D341Med (cell line): ENCODE data around the gene AGPAT4.
"Not testable (repeated sequence)": the region's sequence is repeated elsewhere in the genome, so short reads cannot be mapped to it uniquely, and the experiment has no call there.

ENCODE experiments used
- DNase-seq: peaks from one replicate; pipeline ENCODE4 v3.0.0; 2012; ENCODE audit warnings: low spot score

The AGPAT4 gene

GRCh38 chr6:161200610-161201370 is 73.1 kb downstream of the AGPAT4 start:
- no peak for DNase-seq

DNA sequence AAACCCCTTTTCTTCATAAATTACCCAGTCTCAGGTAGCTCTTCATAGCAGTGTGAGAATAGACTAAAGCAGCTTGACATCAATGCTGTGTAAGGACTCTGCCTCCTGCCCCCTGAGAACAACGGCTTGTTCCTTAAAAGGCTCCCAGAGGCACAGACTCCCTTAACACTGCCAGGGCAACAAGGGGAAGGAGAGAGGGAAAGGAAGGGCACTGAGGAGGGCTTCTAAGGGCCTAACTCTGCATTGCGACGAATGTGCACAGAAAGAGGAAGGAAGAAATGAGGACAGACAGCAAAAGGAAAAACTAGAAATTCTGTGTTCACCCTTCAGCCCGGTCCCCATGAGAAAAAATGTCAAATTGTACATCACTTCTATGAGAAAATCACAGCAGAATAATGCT is 74.0 kb downstream of the AGPAT4 start:
- DNase-seq, result no peak

DNA sequence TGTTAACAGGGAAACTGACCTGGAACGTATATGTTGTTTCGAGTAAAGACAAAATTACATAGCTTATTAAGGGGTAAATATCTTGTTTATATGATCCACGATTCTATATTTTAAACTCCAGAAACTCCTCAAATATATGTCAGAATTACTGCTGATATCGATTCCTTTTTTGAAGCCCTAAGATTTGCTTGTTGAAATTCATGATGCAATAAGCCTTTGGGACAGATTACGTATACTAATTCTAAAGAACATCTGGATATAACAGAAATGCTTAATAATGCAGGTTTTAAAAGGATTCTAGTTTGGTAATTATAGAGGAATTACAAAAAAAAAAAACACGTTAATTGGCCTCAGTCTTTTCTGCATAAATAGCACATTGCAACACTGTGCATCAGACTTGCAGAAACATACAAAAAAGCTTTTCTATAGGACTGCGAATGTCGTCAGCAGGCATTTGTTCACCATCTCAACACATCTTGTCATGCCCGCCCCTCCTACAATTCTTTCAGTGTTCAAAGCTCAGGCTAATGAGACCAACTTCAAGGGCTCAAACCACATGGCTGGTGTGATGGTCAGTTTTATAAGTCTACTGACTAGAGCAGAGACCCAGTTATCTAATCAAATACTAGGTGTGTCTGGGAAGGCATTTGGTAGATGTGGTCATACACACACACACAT is 74.9 kb downstream of the AGPAT4 start:
- no peak for DNase-seq

DNA sequence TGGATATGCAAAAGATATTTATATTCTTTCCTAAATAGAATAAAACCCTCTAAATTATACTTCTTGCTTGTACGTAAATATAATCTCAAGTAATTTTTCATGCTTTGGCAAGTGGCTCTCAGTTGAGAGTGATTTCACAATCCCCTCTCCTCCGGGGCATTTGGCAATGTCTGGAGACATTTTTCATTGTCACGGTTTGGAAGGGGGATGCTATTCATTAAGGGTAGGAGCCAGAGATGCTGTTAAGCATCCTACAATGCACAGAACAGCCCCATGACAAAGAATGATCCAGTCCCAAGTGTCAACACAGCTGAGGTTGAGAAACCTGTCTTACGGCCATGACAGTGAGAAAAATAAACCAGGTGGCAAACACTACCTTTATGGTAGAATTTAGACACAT is 75.7 kb downstream of the AGPAT4 start:
- DNase-seq, result no peak

DNA sequence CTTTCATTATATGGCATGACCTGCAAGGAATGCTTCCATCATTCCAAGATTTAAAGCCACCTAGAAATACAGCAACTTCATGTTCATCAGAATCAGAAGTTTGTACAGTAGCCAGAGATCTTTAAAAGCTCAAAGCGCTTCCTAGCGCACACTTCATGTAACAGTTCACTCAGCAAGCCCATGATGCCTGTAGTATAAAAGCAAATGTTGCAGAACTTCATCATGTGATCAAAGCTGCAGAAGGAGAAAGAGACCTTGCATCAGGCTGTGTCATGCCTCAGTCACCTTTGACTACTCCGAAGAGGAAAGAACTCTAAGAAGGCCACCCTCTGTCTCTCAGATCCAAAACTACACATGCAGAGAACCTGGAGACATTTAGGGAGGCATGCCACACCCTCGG is 78.5 kb downstream of the AGPAT4 start:
- DNase-seq, result no peak

GRCh38 chr6:161194374-161194773 is 79.5 kb downstream of the AGPAT4 start:
- DNase-seq, result no peak

DNA sequence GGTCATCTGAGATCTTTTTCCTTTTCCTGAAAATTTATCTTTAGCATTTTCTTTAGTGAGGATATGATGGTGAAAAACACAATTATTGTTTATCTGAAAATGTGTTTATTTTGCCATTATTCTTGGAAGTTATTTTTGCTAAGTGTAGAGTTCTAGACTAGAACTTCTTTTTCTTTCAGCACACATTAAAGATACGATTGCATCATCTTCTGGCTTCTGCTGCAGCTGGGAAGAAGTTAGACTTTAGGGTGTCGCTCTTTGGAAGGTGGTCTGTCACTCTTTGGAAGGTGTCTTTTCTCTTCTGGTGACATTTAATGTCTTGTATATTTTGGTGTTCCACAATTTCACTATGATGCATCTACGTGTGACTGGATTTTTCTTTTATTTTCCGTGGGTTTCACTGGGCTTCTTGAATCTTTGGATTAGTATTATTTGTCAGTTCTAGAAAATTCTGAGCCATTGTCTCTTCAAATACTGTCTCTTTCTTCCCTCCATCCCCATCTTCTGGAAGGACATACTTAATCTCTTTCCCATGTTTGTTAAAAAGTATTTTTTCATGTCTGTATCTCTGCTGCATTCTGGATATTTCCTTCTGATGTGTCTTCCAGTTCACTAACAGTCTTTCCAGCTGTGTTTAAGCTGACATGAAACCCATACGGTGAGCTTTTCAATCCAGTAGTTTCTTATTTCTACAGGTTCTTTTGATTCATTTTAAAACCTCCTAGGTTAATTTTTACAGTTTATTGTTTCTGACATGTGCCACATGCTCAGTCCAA is 81.0 kb downstream of the AGPAT4 start:
- no peak for DNase-seq

GRCh38 chr6:161191671-161192070 is 82.2 kb downstream of the AGPAT4 start:
- DNase-seq, result no peak

GRCh38 chr6:161191007-161191406 is 82.9 kb downstream of the AGPAT4 start:
- DNase-seq, result no peak

DNA sequence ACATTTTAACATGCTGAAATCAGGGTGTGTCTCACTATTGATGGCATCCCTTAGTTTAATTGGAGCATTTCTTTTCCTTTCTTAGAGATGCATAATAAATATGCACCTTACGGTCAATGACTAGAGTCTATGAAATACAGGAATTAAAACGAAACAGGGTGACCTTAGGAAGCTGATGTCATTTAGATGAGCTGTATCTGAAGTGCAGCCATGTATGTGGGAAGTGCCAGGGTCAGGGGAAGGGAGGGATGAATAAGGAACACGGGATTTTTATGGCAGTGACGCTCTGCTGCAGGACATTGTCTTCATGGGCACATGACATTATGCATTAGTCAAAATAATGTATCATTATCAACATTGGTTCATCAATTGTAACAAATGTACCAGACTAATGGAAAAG is 84.0 kb downstream of the AGPAT4 start:
- no peak for DNase-seq

DNA sequence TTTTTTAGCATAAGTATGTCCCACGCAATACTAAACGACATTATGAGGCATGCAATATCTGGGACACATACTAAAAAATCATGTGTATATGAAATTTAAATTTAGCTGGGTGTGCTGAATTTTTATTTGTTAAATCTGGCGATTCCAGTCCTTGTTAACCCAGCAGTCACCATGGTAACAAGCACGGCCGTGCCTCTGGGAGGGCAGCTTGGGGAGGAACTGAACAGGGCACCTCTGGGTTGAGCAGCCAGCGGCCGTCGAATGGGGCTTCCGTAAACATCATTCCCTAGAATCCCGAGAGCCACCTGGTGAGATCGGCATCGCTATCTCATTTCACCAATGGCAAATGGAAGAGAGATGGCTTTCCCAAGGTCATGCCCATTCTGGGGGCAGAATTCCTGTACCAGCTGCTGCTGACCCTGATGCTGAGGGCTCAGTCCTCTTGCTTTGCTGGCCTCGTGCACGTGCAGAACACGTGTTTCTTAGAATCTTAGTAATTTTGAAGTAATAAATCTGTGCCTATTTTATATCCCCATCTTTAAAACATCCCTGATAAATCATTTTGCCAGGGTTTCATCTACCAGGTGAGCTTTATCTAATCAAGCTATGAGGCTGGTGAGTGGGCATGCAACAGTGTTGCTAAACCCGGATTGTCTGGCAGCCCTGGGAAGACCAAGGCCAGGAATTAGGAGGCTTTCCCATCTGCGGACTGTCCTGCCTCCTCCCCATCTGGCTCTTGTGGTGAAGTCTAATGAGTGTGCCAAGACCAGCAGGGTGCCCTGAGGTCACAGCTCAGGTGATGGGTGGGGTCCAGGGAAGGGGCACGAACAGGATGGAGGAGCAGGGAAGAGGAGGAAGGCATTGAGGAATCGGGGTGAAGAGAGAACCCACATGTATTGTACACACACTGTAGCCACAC is 85.1 kb downstream of the AGPAT4 start:
- no peak for DNase-seq

DNA sequence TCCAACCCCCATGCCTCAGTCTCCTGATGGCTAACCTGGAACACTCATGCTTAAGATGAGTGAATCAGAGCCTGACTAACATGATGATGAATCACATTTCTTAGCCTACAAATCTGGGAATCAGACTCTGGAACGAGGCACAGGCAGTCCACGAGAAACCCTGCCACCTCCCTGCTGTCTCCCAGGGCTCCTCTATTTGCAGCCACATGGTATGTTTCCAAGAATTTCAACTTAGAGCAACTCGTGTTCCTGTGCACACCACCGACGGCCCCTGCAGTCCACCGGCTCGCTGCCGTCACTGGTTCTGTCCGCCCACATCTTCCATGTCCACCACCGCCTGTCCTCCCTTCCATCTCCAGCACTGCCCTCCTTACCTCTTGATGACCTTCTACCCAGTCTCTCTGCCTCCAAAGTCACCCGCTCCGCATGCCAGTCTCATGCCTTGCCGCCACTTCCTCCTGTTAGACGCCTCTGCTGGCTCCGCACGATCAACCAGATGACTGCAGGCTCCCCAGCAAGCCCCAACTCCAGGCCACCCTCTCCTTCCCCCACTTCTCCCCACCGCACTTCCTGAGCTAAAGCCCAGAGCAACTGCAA is 87.6 kb downstream of the AGPAT4 start:
- no peak for DNase-seq

DNA sequence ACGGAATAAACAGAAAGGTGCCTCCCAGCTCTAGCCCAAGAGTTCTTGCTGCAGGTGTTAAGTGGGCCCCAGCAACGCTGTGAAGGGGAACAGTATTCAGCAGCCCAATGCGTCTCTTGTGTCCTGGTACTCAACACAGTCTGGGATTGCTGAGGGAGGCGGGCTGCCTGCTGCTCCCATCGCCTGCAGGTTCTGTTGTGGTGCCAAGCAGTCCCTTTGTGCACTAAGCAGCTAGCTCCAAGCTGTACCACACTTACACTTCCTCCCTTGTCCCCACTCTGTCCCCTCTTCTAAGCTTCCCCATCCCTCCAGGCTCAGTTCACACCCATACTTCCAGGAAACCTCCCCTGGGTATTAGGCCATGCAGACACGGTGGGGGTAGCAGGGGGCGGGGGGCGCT is 92.7 kb downstream of the AGPAT4 start:
- no peak for DNase-seq

- DNase-seq, result not testable (repeated sequence)
Measured at GRCh38 chr6:161178155-161178554, 95.7 kb downstream of the AGPAT4 start.

DNA sequence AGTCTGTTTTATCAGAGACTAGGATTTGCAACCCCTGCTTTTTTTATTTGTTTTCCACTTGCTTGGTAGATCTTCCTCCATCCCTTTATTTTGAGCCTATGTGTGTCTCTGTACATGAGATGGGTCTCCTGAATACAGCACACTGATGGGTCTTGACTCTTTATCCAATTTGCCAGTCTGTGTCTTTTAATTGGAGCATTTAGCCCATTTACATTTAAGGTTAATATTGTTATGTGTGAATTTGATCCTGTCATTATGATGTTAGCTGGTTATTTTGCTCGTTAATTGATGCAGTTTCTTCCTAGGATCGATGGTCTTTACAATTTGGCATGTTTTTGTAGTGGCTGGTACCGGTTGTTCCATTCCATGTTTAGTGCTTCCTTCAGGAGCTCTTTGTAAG is 97.4 kb downstream of the AGPAT4 start:
- DNase-seq, result not testable (repeated sequence)

DNA sequence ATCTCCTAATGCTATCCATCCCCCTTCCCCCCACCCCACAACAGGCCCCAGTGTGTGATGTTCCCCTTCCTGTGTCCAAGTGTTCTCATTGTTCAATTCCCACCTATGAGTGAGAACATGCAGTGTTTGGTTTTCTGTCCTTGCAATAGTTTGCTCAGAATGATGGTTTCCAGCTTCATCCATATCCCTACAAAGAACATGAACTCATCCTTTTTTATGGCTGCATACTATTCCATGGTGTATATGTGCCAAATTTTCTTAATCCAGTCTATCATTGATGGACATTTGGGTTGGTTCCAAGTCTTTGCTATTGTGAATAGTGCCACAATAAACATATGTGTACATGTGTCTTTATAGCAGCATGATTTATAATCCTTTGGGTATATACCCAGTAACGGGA is 101.1 kb downstream of the AGPAT4 start:
- not testable (repeated sequence) for DNase-seq

- no peak for DNase-seq
Measured at GRCh38 chr6:161171207-161171606, 102.7 kb downstream of the AGPAT4 start.

- DNase-seq, result no peak
Measured at GRCh38 chr6:161169696-161170095, 104.2 kb downstream of the AGPAT4 start.

DNA sequence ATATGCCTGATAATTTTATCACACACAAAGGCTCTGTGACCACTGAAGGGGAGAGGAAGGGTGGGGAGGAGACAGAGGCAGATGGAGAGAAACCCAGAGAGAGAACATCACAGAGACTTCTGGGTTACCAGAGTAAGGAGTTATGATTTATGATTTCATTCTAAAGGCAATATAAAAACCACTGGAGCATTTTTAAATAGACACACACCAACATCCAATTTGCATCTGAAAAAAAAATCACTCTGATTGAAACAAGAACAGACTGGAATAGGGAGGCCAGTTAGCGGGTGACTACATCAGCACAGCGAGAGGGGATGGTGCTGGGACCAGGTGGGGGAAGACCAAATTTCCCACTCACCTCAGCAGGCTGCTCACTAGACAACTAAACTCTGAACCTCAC is 104.8 kb downstream of the AGPAT4 start:
- no peak for DNase-seq

GRCh38 chr6:161168281-161168891 is 105.5 kb downstream of the AGPAT4 start:
- DNase-seq, result no peak

DNA sequence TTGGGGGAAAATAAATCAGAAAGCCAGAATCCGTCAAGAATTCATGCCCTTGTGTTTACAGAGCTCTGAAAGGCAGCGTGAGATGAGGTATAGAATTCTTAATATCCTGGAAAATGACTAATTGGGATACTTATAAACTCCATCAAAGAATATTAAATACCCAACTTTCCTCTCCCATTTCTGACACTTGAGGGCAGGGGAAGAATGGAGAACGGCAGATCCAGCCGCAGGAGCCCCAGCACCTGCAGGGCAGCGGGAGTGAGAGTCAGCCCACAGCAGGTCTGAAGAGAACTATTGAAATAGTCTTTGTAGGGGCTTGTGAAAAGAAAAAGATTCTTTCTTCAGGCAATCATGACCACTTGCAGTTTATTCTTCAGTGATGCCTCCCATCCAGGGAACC is 107.2 kb downstream of the AGPAT4 start:
- no peak for DNase-seq
